ENCODE measurements around the gene DYNC1LI2. TPM values are rescaled to one million over a fixed set of nuclear protein-coding genes. Genes with fewer than 3 reads are reported as not detected.

DYNC1LI2 gene
- total RNA-seq, 2 experiments from 2014 or later = 48.9 to 62.4 TPM

DNA sequence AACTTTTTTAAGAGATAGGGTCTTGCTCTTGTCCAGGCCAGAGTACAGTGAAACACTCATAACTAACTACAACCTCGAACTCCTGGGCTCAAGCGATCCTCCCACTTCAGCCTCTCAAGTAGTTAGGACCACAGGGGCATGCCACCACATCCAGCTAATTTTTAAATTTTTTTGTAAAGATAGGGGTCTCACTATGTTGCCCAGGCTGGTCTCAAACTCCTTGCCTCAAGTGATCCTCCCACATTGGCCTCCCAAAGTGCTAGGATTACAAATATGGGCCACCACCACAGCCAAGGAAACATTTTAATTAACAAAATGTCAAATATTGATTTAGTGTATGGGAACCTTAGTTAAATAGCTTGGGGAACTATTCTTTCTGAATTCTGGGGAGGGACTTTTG is 2.8 kb upstream of the DYNC1LI2 start:
- no peak overlapping the region for H3K4me2 ChIP-seq (ENCODE audit: low read length)
- no peak overlapping the region for H3K4me3 ChIP-seq (ENCODE audit: low read depth, low read length, poor library complexity, severe bottlenecking)
- H3K79me2 ChIP-seq (ENCODE audit: insufficient read depth, low read depth, low read length) = peaks cover 21% of the 10 kb centered on the region
- no peak overlapping the region for H3K27ac ChIP-seq (ENCODE audit: low read depth, low read length, poor library complexity, severe bottlenecking)
- no peak for TF ChIP-seq EZH2phosphoT487 (IDR thresholded peaks at IDR 0.05; ENCODE audit: borderline replicate concordance, low read depth, low read length)
- TF ChIP-seq, protein P1, sequence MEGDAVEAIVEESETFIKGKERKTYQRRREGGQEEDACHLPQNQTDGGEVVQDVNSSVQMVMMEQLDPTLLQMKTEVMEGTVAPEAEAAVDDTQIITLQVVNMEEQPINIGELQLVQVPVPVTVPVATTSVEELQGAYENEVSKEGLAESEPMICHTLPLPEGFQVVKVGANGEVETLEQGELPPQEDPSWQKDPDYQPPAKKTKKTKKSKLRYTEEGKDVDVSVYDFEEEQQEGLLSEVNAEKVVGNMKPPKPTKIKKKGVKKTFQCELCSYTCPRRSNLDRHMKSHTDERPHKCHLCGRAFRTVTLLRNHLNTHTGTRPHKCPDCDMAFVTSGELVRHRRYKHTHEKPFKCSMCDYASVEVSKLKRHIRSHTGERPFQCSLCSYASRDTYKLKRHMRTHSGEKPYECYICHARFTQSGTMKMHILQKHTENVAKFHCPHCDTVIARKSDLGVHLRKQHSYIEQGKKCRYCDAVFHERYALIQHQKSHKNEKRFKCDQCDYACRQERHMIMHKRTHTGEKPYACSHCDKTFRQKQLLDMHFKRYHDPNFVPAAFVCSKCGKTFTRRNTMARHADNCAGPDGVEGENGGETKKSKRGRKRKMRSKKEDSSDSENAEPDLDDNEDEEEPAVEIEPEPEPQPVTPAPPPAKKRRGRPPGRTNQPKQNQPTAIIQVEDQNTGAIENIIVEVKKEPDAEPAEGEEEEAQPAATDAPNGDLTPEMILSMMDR (conservative IDR thresholded peaks at IDR 0.05; ENCODE audit: low read length) = no peak
- peaks cover 3% of the 10 kb centered on the region; the same call in 1 of the 2 replicates for H3K36me3 ChIP-seq (ENCODE audit: insufficient read depth, low read length)
- no peak overlapping the region for H2AFZ ChIP-seq (ENCODE audit: low read length)
- CTCF ChIA-PET (ENCODE audit: unreplicated experiment) = no interaction called here
- H4K20me1 ChIP-seq (ENCODE audit: insufficient read depth, low read length) = peaks cover 13% of the 10 kb centered on the region; the same call in 1 of the 2 replicates
- H3K4me1 ChIP-seq (ENCODE audit: insufficient read depth, low read length, poor library complexity, severe bottlenecking) = peaks cover 13% of the 10 kb centered on the region
- intact Hi-C loops (cut with micrococcal nuclease; ENCODE audit: unreplicated experiment) = loop anchor here (5.0 kb wide), 1 partner anchor 137 kb away; no protein-coding TSS in a partner anchor
- POLR2A ChIA-PET = interaction anchor here (0.9 kb wide), 1 partner anchor 8 kb away, joined by 3 read pairs; no protein-coding TSS in a partner anchor
- H3K9me2 ChIP-seq (ENCODE audit: insufficient read depth, low read length) = no peaks in the 10 kb centered on the region
- no peak for DNase-seq (ENCODE audit: low spot score)
- H3K9me3 ChIP-seq (ENCODE audit: low read length) = no peaks in the 10 kb centered on the region
- BruUV-seq (replicated peaks) = no TSS peak

DNA sequence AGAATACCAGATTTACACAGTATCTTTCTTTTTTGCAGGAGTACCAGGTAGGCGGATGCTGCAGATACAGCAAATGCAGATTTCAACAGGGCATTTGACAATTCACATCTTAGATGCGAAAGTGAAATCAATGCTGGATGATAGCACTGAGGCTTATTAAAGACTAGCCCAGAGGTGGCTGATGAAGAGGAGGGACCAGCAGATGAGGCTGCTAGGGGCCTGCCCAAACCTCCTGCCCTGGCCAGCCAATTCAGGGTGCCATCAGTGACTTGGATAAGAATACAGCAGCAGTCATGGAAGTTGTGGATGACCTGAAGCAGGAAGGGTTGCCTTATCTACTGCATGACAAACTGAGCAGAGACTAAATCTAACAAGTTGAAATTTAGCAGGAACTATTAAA is 1.5 kb upstream of the DYNC1LI2 start:
- no peaks in the 10 kb centered on the region for H3K9me2 ChIP-seq (ENCODE audit: insufficient read depth, low read length)
- intact Hi-C loops (cut with micrococcal nuclease; ENCODE audit: unreplicated experiment) = loop anchor here (5.0 kb wide), 1 partner anchor 136 kb away; no protein-coding TSS in a partner anchor
- H3K27ac ChIP-seq (ENCODE audit: low read depth, low read length, poor library complexity, severe bottlenecking) = no peak overlapping the region
- no peak overlapping the region for H3K4me3 ChIP-seq (ENCODE audit: low read depth, low read length, poor library complexity, severe bottlenecking)
- H3K79me2 ChIP-seq (ENCODE audit: insufficient read depth, low read depth, low read length) = peaks cover 32% of the 10 kb centered on the region
- DNase-seq (ENCODE audit: low spot score) = no peak
- CTCF ChIA-PET (ENCODE audit: unreplicated experiment) = no interaction called here
- POLR2A ChIA-PET = interaction anchor here (0.6 kb wide), 1 partner anchor 9 kb away, joined by 3 read pairs; no protein-coding TSS in a partner anchor
- peaks cover 15% of the 10 kb centered on the region for H3K4me1 ChIP-seq (ENCODE audit: insufficient read depth, low read length, poor library complexity, severe bottlenecking)
- no peak for TF ChIP-seq EZH2phosphoT487 (IDR thresholded peaks at IDR 0.05; ENCODE audit: borderline replicate concordance, low read depth, low read length)
- TF ChIP-seq, protein P1 (conservative IDR thresholded peaks at IDR 0.05; ENCODE audit: low read length) = no peak
- H2AFZ ChIP-seq (ENCODE audit: low read length) = no peak overlapping the region
- H4K20me1 ChIP-seq (ENCODE audit: insufficient read depth, low read length) = peaks cover 13% of the 10 kb centered on the region; the same call in 1 of the 2 replicates
- no TSS peak for BruUV-seq (replicated peaks)
- no peak overlapping the region for H3K4me2 ChIP-seq (ENCODE audit: low read length)
- no peaks in the 10 kb centered on the region for H3K9me3 ChIP-seq (ENCODE audit: low read length)
- H3K36me3 ChIP-seq (ENCODE audit: insufficient read depth, low read length) = peaks cover 15% of the 10 kb centered on the region

DNA sequence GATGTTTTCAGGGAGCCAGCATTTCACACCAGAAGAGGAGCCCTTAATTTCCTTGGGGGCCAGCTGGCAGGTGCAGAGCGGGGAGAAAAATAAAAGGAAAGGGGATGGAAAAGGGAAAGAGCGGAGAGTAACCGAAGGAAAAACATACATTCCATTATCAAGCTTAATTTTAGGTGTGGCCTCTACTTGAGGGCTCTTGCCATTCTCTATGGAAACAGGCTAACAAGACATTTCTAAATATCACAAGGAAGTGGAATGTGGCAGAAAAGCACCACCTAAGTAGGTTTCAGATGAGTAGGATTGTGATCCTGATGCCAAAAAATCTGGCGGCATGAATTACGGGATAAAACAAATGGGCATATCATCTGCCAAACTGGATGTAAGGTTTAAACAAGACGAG is 970 bp upstream of the DYNC1LI2 start:
- peaks cover 15% of the 10 kb centered on the region for H3K4me1 ChIP-seq (ENCODE audit: insufficient read depth, low read length, poor library complexity, severe bottlenecking)
- ChIA-PET CTCF (ENCODE audit: unreplicated experiment) (interaction anchor here (0.5 to 1.0 kb wide), 3 partner anchors 39 to 122 kb away, joined by 3 to 5 read pairs (median 4); no protein-coding TSS in a partner anchor), POLR2A (interaction anchor here (0.6 to 1.5 kb wide), 3 partner anchors 10 to 22 kb away, joined by 3 read pairs; no protein-coding TSS in a partner anchor)
- intact Hi-C loops (cut with micrococcal nuclease; ENCODE audit: unreplicated experiment) = loop anchor here (5.0 kb wide), 1 partner anchor 135 kb away; no protein-coding TSS in a partner anchor
- H3K79me2 ChIP-seq (ENCODE audit: insufficient read depth, low read depth, low read length) = peaks cover 32% of the 10 kb centered on the region
- peak overlapping the region; percentile 20; the same call in 1 of the 2 replicates for H2AFZ ChIP-seq (ENCODE audit: low read length)
- H3K4me3 ChIP-seq (ENCODE audit: low read depth, low read length, poor library complexity, severe bottlenecking) = no peak overlapping the region
- BruUV-seq (replicated peaks) = no TSS peak
- peaks cover 20% of the 10 kb centered on the region for H3K36me3 ChIP-seq (ENCODE audit: insufficient read depth, low read length)
- TF ChIP-seq, protein P1 (conservative IDR thresholded peaks at IDR 0.05; ENCODE audit: low read length) = no peak
- no peak for TF ChIP-seq EZH2phosphoT487 (IDR thresholded peaks at IDR 0.05; ENCODE audit: borderline replicate concordance, low read depth, low read length)
- no peaks in the 10 kb centered on the region for H3K9me3 ChIP-seq (ENCODE audit: low read length)
- no peak for DNase-seq (ENCODE audit: low spot score)
- no peaks in the 10 kb centered on the region for H3K9me2 ChIP-seq (ENCODE audit: insufficient read depth, low read length)
- no peak overlapping the region for H3K27ac ChIP-seq (ENCODE audit: low read depth, low read length, poor library complexity, severe bottlenecking)
- H3K4me2 ChIP-seq (ENCODE audit: low read length) = peak overlapping the region; percentile 98; the same call in 1 of the 2 replicates
- peaks cover 13% of the 10 kb centered on the region; the same call in 1 of the 2 replicates for H4K20me1 ChIP-seq (ENCODE audit: insufficient read depth, low read length)
